Hepatocyte (in vitro differentiated cells): ENCODE data around the gene SPHK2. TPM values are rescaled to one million over a fixed set of nuclear protein-coding genes. Genes with fewer than 3 reads are reported as not detected.

Experiments
- DNase-seq: peaks from one replicate; pipeline ENCODE4 v3.0.0-alpha.2; 2016; ENCODE audit warnings: low spot score
- H2AFZ ChIP-seq: fragments of 200-600 bp; sonication (generic); 2 replicates; pipeline ENCODE4 v1.6.0; 2016; ENCODE audit warnings: antibody characterized with exemption, mild to moderate bottlenecking
- H3K27ac ChIP-seq: fragments of 200-600 bp; sonication (generic); 2 replicates; pipeline ENCODE4 v1.5.1; 2016; ENCODE audit warnings: mild to moderate bottlenecking
- H3K27me3 ChIP-seq: fragments of 200-600 bp; sonication (generic); 2 replicates; pipeline ENCODE4 v1.6.1; 2016
- H3K36me3 ChIP-seq: fragments of 200-600 bp; sonication (generic); replicated peaks from 2 replicates; pipeline ENCODE4 v1.5.1; 2016; ENCODE audit warnings: low read depth; ENCODE audit not compliant: insufficient read depth
- H3K4me1 ChIP-seq: fragments of 200-600 bp; sonication (generic); 2 replicates; pipeline ENCODE4 v1.5.1; 2016; ENCODE audit warnings: mild to moderate bottlenecking, moderate library complexity; ENCODE audit not compliant: insufficient read depth
- H3K4me2 ChIP-seq: fragments of 200-600 bp; sonication (generic); 2 replicates; pipeline ENCODE4 v1.6.0; 2016
- H3K4me3 ChIP-seq: fragments of 200-600 bp; sonication (generic); 2 replicates; pipeline ENCODE4 v1.5.1; 2016; ENCODE audit warnings: mild to moderate bottlenecking
- H3K79me2 ChIP-seq: fragments of 200-600 bp; sonication (generic); 2 replicates; pipeline ENCODE4 v1.6.0; 2017; ENCODE audit warnings: mild to moderate bottlenecking
- H3K9me2 ChIP-seq: fragments of 200-600 bp; sonication (generic); replicated peaks from 2 replicates; pipeline ENCODE4 v1.6.0; 2017; ENCODE audit warnings: mild to moderate bottlenecking; ENCODE audit not compliant: insufficient read depth
- H3K9me3 ChIP-seq: fragments of 200-600 bp; sonication (generic); 2 replicates; pipeline ENCODE4 v1.5.1; 2016; ENCODE audit warnings: low read depth, mild to moderate bottlenecking
- H4K20me1 ChIP-seq: fragments of 200-600 bp; sonication (generic); 2 replicates; pipeline ENCODE4 v1.6.0; 2016; ENCODE audit warnings: mild to moderate bottlenecking; ENCODE audit not compliant: insufficient read depth, poor library complexity, severe bottlenecking
- CTCF ChIP-seq: fragments of 200-600 bp; sonication (generic); IDR thresholded peaks from 2 replicates; pipeline ENCODE4 v1.5.1; 2016; ENCODE audit warnings: antibody characterized with exemption, mild to moderate bottlenecking; ENCODE audit not compliant: poor library complexity
- EZH2 ChIP-seq: fragments of 200-600 bp; sonication (generic); IDR thresholded peaks from 2 replicates; pipeline ENCODE4 v1.6.1; 2016; ENCODE audit warnings: antibody characterized with exemption, mild to moderate bottlenecking, borderline replicate concordance
- EZH2phosphoT487 ChIP-seq: fragments of 200-600 bp; sonication (generic); IDR thresholded peaks from one replicate; pipeline ENCODE4 v1.6.1; 2018; ENCODE audit warnings: antibody characterized with exemption, mild to moderate bottlenecking, low read depth, moderate library complexity; ENCODE audit not compliant: unreplicated experiment, severe bottlenecking
- WGBS: methylation state at CpG from one replicate; pipeline ENCODE4 v1.1.6; 2016; ENCODE audit warnings: low lambda C conversion rate; ENCODE audit errors: missing lambda C conversion rate; 5-methylcytosine and 5-hydroxymethylcytosine counted together
- polyA plus RNA-seq: library from polyadenylated mRNA; unstranded; fragments of >200 nt; fragmentation: Nextera tagmentation; extraction: Ambion mirVana; gene quantifications from 2 replicates; pipeline ENCODE4 v1.2.1, GENCODE V29; 2016
- total RNA-seq: library from RNA; depleted of rRNA; stranded (reverse); fragments of >200 nt; gene quantifications from 2 replicates; pipeline ENCODE4 v1.2.3, GENCODE V29; 2014

Gene SPHK2
- total and polyA plus RNA-seq, 2 experiments from 2014 or later, result 39.4 to 56.7 TPM

- TF ChIP-seq EZH2phosphoT487 (no peak), EZH2 (no peak), CTCF (no peak)
- H3K79me2 ChIP-seq, result peaks cover 21% of the 10 kb centered on the region
- no peak overlapping the region for H2AFZ ChIP-seq
- H3K36me3 ChIP-seq, result no peaks in the 10 kb centered on the region
- peak; percentile 8 for DNase-seq
- H3K27ac ChIP-seq, result no peak overlapping the region
- H4K20me1 ChIP-seq, result no peaks in the 10 kb centered on the region
- no peak overlapping the region for H3K4me3 ChIP-seq
- no peaks in the 10 kb centered on the region for H3K27me3 ChIP-seq
- H3K4me2 ChIP-seq, result no peak overlapping the region
- no peaks in the 10 kb centered on the region for H3K9me3 ChIP-seq
- H3K4me1 ChIP-seq, result peaks cover 37% of the 10 kb centered on the region
- no peaks in the 10 kb centered on the region for H3K9me2 ChIP-seq
- 91% methylated on average over 16 of the region's 34 CpGs for WGBS
Observed at GRCh38 chr19:48628486-48629296, 9.4 kb downstream of the SPHK2 start.

GRCh38 chr19:48629297-48629598 lies 9.9 kb downstream of the SPHK2 start:
- Histone ChIP-seq H3K79me2 (peaks cover 21% of the 10 kb centered on the region), H3K9me3 (no peaks in the 10 kb centered on the region), H3K4me1 (peaks cover 41% of the 10 kb centered on the region), H3K27ac (no peak overlapping the region), H3K4me3 (no peak overlapping the region), H3K4me2 (no peak overlapping the region), H3K36me3 (no peaks in the 10 kb centered on the region), H2AFZ (no peak overlapping the region), H4K20me1 (no peaks in the 10 kb centered on the region), H3K27me3 (no peaks in the 10 kb centered on the region), H3K9me2 (no peaks in the 10 kb centered on the region)
- no peak for TF ChIP-seq CTCF
- no peak for TF ChIP-seq EZH2phosphoT487
- TF ChIP-seq EZH2, result no peak
- 95% methylated on average over 15 of the region's 22 CpGs for WGBS
- DNase-seq, result no peak

GRCh38 chr19:48629599-48630295 lies 10.4 kb downstream of the SPHK2 start:
- H3K4me2 ChIP-seq, result peak overlapping the region; percentile 66
- no peaks in the 10 kb centered on the region for H3K9me2 ChIP-seq
- H3K4me1 ChIP-seq, result peaks cover 44% of the 10 kb centered on the region
- no peaks in the 10 kb centered on the region for H3K9me3 ChIP-seq
- TF ChIP-seq EZH2, result no peak
- no peaks in the 10 kb centered on the region for H3K36me3 ChIP-seq
- no peaks in the 10 kb centered on the region for H3K27me3 ChIP-seq
- no peak overlapping the region for H3K4me3 ChIP-seq
- H2AFZ ChIP-seq, result no peak overlapping the region
- DNase-seq, result peak; percentile 79
- 43% methylated on average over 43 of the region's 48 CpGs for WGBS
- peaks cover 17% of the 10 kb centered on the region for H3K79me2 ChIP-seq
- peak overlapping the region; percentile 80 for H3K27ac ChIP-seq
- no peaks in the 10 kb centered on the region for H4K20me1 ChIP-seq

GRCh38 chr19:48630296-48631063 lies 11.2 kb downstream of the SPHK2 start:
- Histone ChIP-seq H3K4me3 (no peak overlapping the region), H4K20me1 (no peaks in the 10 kb centered on the region), H3K79me2 (peaks cover 10% of the 10 kb centered on the region), H3K27me3 (no peaks in the 10 kb centered on the region), H2AFZ (no peak overlapping the region), H3K36me3 (no peaks in the 10 kb centered on the region), H3K9me3 (no peaks in the 10 kb centered on the region), H3K4me2 (peak overlapping the region; percentile 66), H3K9me2 (no peaks in the 10 kb centered on the region), H3K27ac (peak overlapping the region; percentile 80), H3K4me1 (peaks cover 48% of the 10 kb centered on the region)
- TF ChIP-seq CTCF (peak; percentile 30), EZH2phosphoT487 (no peak)
- DNase-seq, result peak; percentile 89
- 11% methylated on average over 46 of the region's 47 CpGs for WGBS
